Esophagus muscularis mucosa (tissue), 4 donors: ENCODE results near the gene GBF1. TPM values are rescaled to one million over a fixed set of nuclear protein-coding genes. Genes with fewer than 3 reads are reported as not detected.

Experiments
- DNase-seq: peaks from one replicate; pipeline ENCODE4 v3.0.0-alpha.2; 2017; ENCODE audit errors: extremely low spot score
- H3K27ac ChIP-seq, 4 donors: fragments of 200-600 bp; sonication (generic); replicated peaks in 1 of 4; 1 replicate in 3 of 4; 2 replicates in 1 of 4; pipeline ENCODE4 v1.5.1; 2016 to 2019; ENCODE audit warnings: mild to moderate bottlenecking in 1 of 4
- H3K27me3 ChIP-seq, 4 donors: fragments of 200-600 bp; sonication (generic); one replicate each; pipeline versions ENCODE4 v1.5.1 to v1.6.0; 2016 to 2019
- H3K36me3 ChIP-seq, 4 donors: fragments of 200-600 bp; sonication (generic); one replicate each; pipeline ENCODE4 v1.5.1; 2016 to 2019
- H3K4me1 ChIP-seq, 4 donors: fragments of 200-600 bp; sonication (generic); one replicate each; pipeline ENCODE4 v1.5.1; 2016 to 2019
- H3K4me3 ChIP-seq, 4 donors: fragments of 200-600 bp; sonication (generic); 1 replicate in 2 of 4; 2 replicates in 2 of 4; pipeline ENCODE4 v1.5.1; 2016 to 2019; ENCODE audit warnings: mild to moderate bottlenecking in 4 of 4, moderate library complexity in 1 of 4
- H3K9me3 ChIP-seq, 4 donors: fragments of 200-600 bp; sonication (generic); 1 replicate in 3 of 4; 2 replicates in 1 of 4; pipeline ENCODE4 v1.5.1; 2016 to 2019
- CTCF ChIP-seq, 3 experiments: fragments of 200-600 bp in 2 of 3; fragments of 450-650 bp in 1 of 3; sonication (generic) in 2 of 3; IDR thresholded peaks; one replicate each; pipeline ENCODE4 v1.5.1; 2017 to 2019; ENCODE audit warnings: antibody characterized with exemption in 3 of 3, mild to moderate bottlenecking in 2 of 3, moderate library complexity in 1 of 3
- EP300 ChIP-seq: sonication (generic); formaldehyde crosslinking; IDR thresholded peaks from one replicate; pipeline ENCODE4 v1.6.1; 2017; ENCODE audit warnings: antibody characterized with exemption
- POLR2A ChIP-seq: fragments of 450-650 bp; IDR thresholded peaks from one replicate; pipeline ENCODE4 v1.6.1; 2017; ENCODE audit warnings: antibody characterized with exemption, moderate library complexity, mild to moderate bottlenecking, low read depth
- POLR2AphosphoS5 ChIP-seq, 2 donors: sonication (generic); formaldehyde crosslinking; IDR thresholded peaks; one replicate each; pipeline ENCODE4 v1.6.1; 2017; ENCODE audit warnings: antibody characterized with exemption in 2 of 2
- WGBS: methylation state at CpG from one replicate; pipeline ENCODE4 v1.1.5; 2018; 5-methylcytosine and 5-hydroxymethylcytosine counted together
- intact Hi-C: fragments of 100-400 bp; cut with DNase I; formaldehyde crosslinking; loops from one replicate; pipeline ENCODE4 v1.15.1; 2023
- total RNA-seq, 4 donors: library from RNA; depleted of rRNA; stranded (reverse); fragments of >200 nt; gene quantifications; one replicate each; pipeline versions ENCODE4 v1.1.0 to v1.2.1, GENCODE V29; 2016

Gene GBF1
- total RNA-seq, 4 donors from 2014 or later = 33.1 to 52.4 (median 40.0) TPM

GRCh38 chr10:102284531-102284930 is 39.2 kb downstream of the GBF1 start:
- Histone ChIP-seq H3K4me3 (no peak overlapping the region), H3K27me3 (no peaks in the 10 kb centered on the region), H3K9me3 (no peaks in the 10 kb centered on the region), H3K27ac (no peak overlapping the region), H3K36me3 (no peaks in the 10 kb centered on the region), H3K4me1 (peaks cover 20 to 37% (median 27%) of the 10 kb centered on the region in 4 donors)
- intact Hi-C loops = no loop called here
- WGBS = 95% methylated on average over 2 of the region's 2 CpGs
- DNase-seq = no peak
- TF ChIP-seq EP300 (no peak), CTCF (IDR thresholded peaks at IDR 0.05) (no peak), POLR2A (no peak), POLR2AphosphoS5 (IDR thresholded peaks at IDR 0.05) (no peak)

- 81% methylated on average over 2 of the region's 2 CpGs for WGBS
- no peak for DNase-seq
- H3K9me3 ChIP-seq = no peaks in the 10 kb centered on the region
- intact Hi-C loops = no loop called here
- no peaks in the 10 kb centered on the region for H3K36me3 ChIP-seq
- no peak overlapping the region for H3K4me3 ChIP-seq
- peaks cover 14 to 32% (median 21%) of the 10 kb centered on the region in 4 donors for H3K4me1 ChIP-seq
- H3K27ac ChIP-seq = no peak overlapping the region
- no peaks in the 10 kb centered on the region for H3K27me3 ChIP-seq
- TF ChIP-seq POLR2AphosphoS5 (IDR thresholded peaks at IDR 0.05) = no peak
- TF ChIP-seq CTCF (IDR thresholded peaks at IDR 0.05) = no peak
- TF ChIP-seq EP300 = no peak
- no peak for TF ChIP-seq POLR2A
Measured at GRCh38 chr10:102285133-102285532, 39.8 kb downstream of the GBF1 start.

GRCh38 chr10:102286216-102286615 is 40.9 kb downstream of the GBF1 start:
- peaks cover 11 to 30% (median 16%) of the 10 kb centered on the region in 4 donors for H3K4me1 ChIP-seq
- no peak overlapping the region for H3K27ac ChIP-seq
- intact Hi-C loops = no loop called here
- H3K4me3 ChIP-seq = no peak overlapping the region
- TF ChIP-seq EP300 = no peak
- no peak for TF ChIP-seq CTCF (IDR thresholded peaks at IDR 0.05)
- no peak for TF ChIP-seq POLR2AphosphoS5 (IDR thresholded peaks at IDR 0.05)
- TF ChIP-seq POLR2A = no peak
- no peak for DNase-seq
- H3K27me3 ChIP-seq = no peaks in the 10 kb centered on the region
- H3K36me3 ChIP-seq = no peaks in the 10 kb centered on the region
- H3K9me3 ChIP-seq = no peaks in the 10 kb centered on the region
- WGBS = 68% methylated on average over 2 of the region's 2 CpGs

- H3K4me1 ChIP-seq = peaks cover 12 to 41% (median 17%) of the 10 kb centered on the region in 4 donors
- no peaks in the 10 kb centered on the region for H3K9me3 ChIP-seq
- no peaks in the 10 kb centered on the region for H3K36me3 ChIP-seq
- intact Hi-C loops = no loop called here
- DNase-seq = no peak
- H3K27ac ChIP-seq = no peak overlapping the region
- no peak overlapping the region for H3K4me3 ChIP-seq
- TF ChIP-seq POLR2A (no peak), EP300 (no peak), CTCF (IDR thresholded peaks at IDR 0.05) (no peak), POLR2AphosphoS5 (IDR thresholded peaks at IDR 0.05) (no peak)
- H3K27me3 ChIP-seq = no peaks in the 10 kb centered on the region
Measured at GRCh38 chr10:102287538-102287937, 42.2 kb downstream of the GBF1 start.

- intact Hi-C loops = no loop called here
- Histone ChIP-seq H3K27ac (no peak overlapping the region), H3K27me3 (no peaks in the 10 kb centered on the region), H3K4me3 (no peak overlapping the region), H3K4me1 (peaks cover 10 to 39% (median 15%) of the 10 kb centered on the region in 4 donors), H3K36me3 (no peaks in the 10 kb centered on the region), H3K9me3 (no peaks in the 10 kb centered on the region)
- 96% methylated on average over 4 of the region's 4 CpGs for WGBS
- no peak for TF ChIP-seq POLR2A
- TF ChIP-seq POLR2AphosphoS5 (IDR thresholded peaks at IDR 0.05) = no peak
- no peak for TF ChIP-seq EP300
- no peak for TF ChIP-seq CTCF (IDR thresholded peaks at IDR 0.05)
- DNase-seq = no peak
Measured at GRCh38 chr10:102287991-102288390, 42.7 kb downstream of the GBF1 start.
